ENCODE results near the gene SCUBE2. TPM values are rescaled to one million over a fixed set of nuclear protein-coding genes. Genes with fewer than 3 reads are reported as not detected.
"Not testable (repeated sequence)": the region's sequence is repeated elsewhere in the genome, so short reads cannot be mapped to it uniquely, and the experiment has no call there.

The SCUBE2 gene
- total and polyA plus RNA-seq, 3 experiments from 2014 or later: 0.47 TPM; not detected in 2

- no peak for DNase-seq
- Mint-ChIP-seq H3K9me3 (no peaks in the 10 kb centered on the region), H3K27ac (no peak overlapping the region), H3K4me3 (no peak overlapping the region), H3K36me3 (no peaks in the 10 kb centered on the region), H3K27me3 (peaks cover 7 to 19% of the 10 kb centered on the region in 2 donors), H3K4me1 (no peaks in the 10 kb centered on the region)
- Histone ChIP-seq H3K4me1 (ENCODE audit: insufficient read depth, low read length) (no peaks in the 10 kb centered on the region), H3K27me3 (ENCODE audit: insufficient read depth, low read length, poor library complexity, severe bottlenecking) (no peaks in the 10 kb centered on the region), H3K36me3 (ENCODE audit: insufficient read depth, low read length) (no peaks in the 10 kb centered on the region), H3K27ac (ENCODE audit: low read depth, low read length) (no peak overlapping the region), H3K9me3 (ENCODE audit: low read length) (no peaks in the 10 kb centered on the region), H3K4me3 (ENCODE audit: low read length) (no peak overlapping the region)
- POLR2A ChIA-PET: no interaction called here
- CTCF ChIA-PET: no interaction called here
Observed at GRCh38 chr11:8988329-8989234, 102.8 kb downstream of the SCUBE2 start.

GRCh38 chr11:8987446-8987845 lies 104.0 kb downstream of the SCUBE2 start:
- Histone ChIP-seq H3K9me3 (ENCODE audit: low read length) (no peaks in the 10 kb centered on the region), H3K27ac (ENCODE audit: low read depth, low read length) (no peak overlapping the region), H3K27me3 (ENCODE audit: insufficient read depth, low read length, poor library complexity, severe bottlenecking) (no peaks in the 10 kb centered on the region), H3K4me3 (ENCODE audit: low read length) (no peak overlapping the region), H3K36me3 (ENCODE audit: insufficient read depth, low read length) (no peaks in the 10 kb centered on the region), H3K4me1 (ENCODE audit: insufficient read depth, low read length) (no peaks in the 10 kb centered on the region)
- H3K27ac Mint-ChIP-seq: no peak overlapping the region
- H3K4me3 Mint-ChIP-seq: no peak overlapping the region
- H3K9me3 Mint-ChIP-seq: no peaks in the 10 kb centered on the region
- H3K36me3 Mint-ChIP-seq: no peaks in the 10 kb centered on the region
- ChIA-PET POLR2A (no interaction called here), CTCF (no interaction called here)
- peaks cover 3 to 19% of the 10 kb centered on the region in 2 donors for H3K27me3 Mint-ChIP-seq
- H3K4me1 Mint-ChIP-seq: no peaks in the 10 kb centered on the region
- DNase-seq: no peak

- DNase-seq; CTCF ChIA-PET; H3K27ac Mint-ChIP-seq; H3K4me1 ChIP-seq (ENCODE audit: insufficient read depth, low read length); H3K27ac ChIP-seq (ENCODE audit: low read depth, low read length); H3K4me3 Mint-ChIP-seq; H3K4me1 Mint-ChIP-seq; H3K36me3 ChIP-seq (ENCODE audit: insufficient read depth, low read length); H3K36me3 Mint-ChIP-seq; H3K27me3 ChIP-seq (ENCODE audit: insufficient read depth, low read length, poor library complexity, severe bottlenecking); H3K9me3 ChIP-seq (ENCODE audit: low read length); H3K9me3 Mint-ChIP-seq; H3K4me3 ChIP-seq (ENCODE audit: low read length); POLR2A ChIA-PET: not testable (repeated sequence)
- peaks cover 3 to 19% of the 10 kb centered on the region in 2 donors for H3K27me3 Mint-ChIP-seq
Observed at GRCh38 chr11:8986772-8987171, 104.6 kb downstream of the SCUBE2 start.

GRCh38 chr11:8985462-8985861 lies 105.9 kb downstream of the SCUBE2 start:
- Histone ChIP-seq H3K27me3 (ENCODE audit: insufficient read depth, low read length, poor library complexity, severe bottlenecking) (no peaks in the 10 kb centered on the region), H3K9me3 (ENCODE audit: low read length) (no peaks in the 10 kb centered on the region), H3K36me3 (ENCODE audit: insufficient read depth, low read length) (no peaks in the 10 kb centered on the region), H3K4me1 (ENCODE audit: insufficient read depth, low read length) (no peaks in the 10 kb centered on the region), H3K27ac (ENCODE audit: low read depth, low read length) (no peak overlapping the region), H3K4me3 (ENCODE audit: low read length) (no peak overlapping the region)
- peaks cover 3 to 14% of the 10 kb centered on the region in 2 donors for H3K27me3 Mint-ChIP-seq
- H3K4me1 Mint-ChIP-seq: no peaks in the 10 kb centered on the region
- no peak overlapping the region for H3K4me3 Mint-ChIP-seq
- no peaks in the 10 kb centered on the region for H3K9me3 Mint-ChIP-seq
- no peak for DNase-seq
- ChIA-PET CTCF (no interaction called here), POLR2A (no interaction called here)
- no peaks in the 10 kb centered on the region for H3K36me3 Mint-ChIP-seq
- no peak overlapping the region for H3K27ac Mint-ChIP-seq

- no peak overlapping the region for H3K27ac Mint-ChIP-seq
- peaks cover 0 to 9% of the 10 kb centered on the region in 2 donors for H3K27me3 Mint-ChIP-seq
- Histone ChIP-seq H3K4me1 (ENCODE audit: insufficient read depth, low read length) (no peaks in the 10 kb centered on the region), H3K9me3 (ENCODE audit: low read length) (no peaks in the 10 kb centered on the region), H3K36me3 (ENCODE audit: insufficient read depth, low read length) (no peaks in the 10 kb centered on the region), H3K4me3 (ENCODE audit: low read length) (no peak overlapping the region), H3K27ac (ENCODE audit: low read depth, low read length) (no peak overlapping the region), H3K27me3 (ENCODE audit: insufficient read depth, low read length, poor library complexity, severe bottlenecking) (no peaks in the 10 kb centered on the region)
- CTCF ChIA-PET: no interaction called here
- H3K36me3 Mint-ChIP-seq: no peaks in the 10 kb centered on the region
- POLR2A ChIA-PET: no interaction called here
- DNase-seq: no peak
- no peak overlapping the region for H3K4me3 Mint-ChIP-seq
- no peaks in the 10 kb centered on the region for H3K4me1 Mint-ChIP-seq
- no peaks in the 10 kb centered on the region for H3K9me3 Mint-ChIP-seq
Observed at GRCh38 chr11:8983552-8983951, 107.8 kb downstream of the SCUBE2 start.

GRCh38 chr11:8980485-8980884 lies 110.9 kb downstream of the SCUBE2 start:
- Mint-ChIP-seq H3K4me3 (no peak overlapping the region), H3K4me1 (no peaks in the 10 kb centered on the region), H3K27ac (no peak overlapping the region), H3K36me3 (no peaks in the 10 kb centered on the region), H3K27me3 (no peaks in the 10 kb centered on the region), H3K9me3 (no peaks in the 10 kb centered on the region)
- ChIA-PET CTCF (no interaction called here), POLR2A (no interaction called here)
- DNase-seq: no peak
- Histone ChIP-seq H3K9me3 (ENCODE audit: low read length) (no peaks in the 10 kb centered on the region), H3K27me3 (ENCODE audit: insufficient read depth, low read length, poor library complexity, severe bottlenecking) (no peaks in the 10 kb centered on the region), H3K4me1 (ENCODE audit: insufficient read depth, low read length) (no peaks in the 10 kb centered on the region), H3K36me3 (ENCODE audit: insufficient read depth, low read length) (no peaks in the 10 kb centered on the region), H3K27ac (ENCODE audit: low read depth, low read length) (no peak overlapping the region), H3K4me3 (ENCODE audit: low read length) (no peak overlapping the region)

- H3K4me3 ChIP-seq (ENCODE audit: low read length); H3K27me3 Mint-ChIP-seq; H3K27ac Mint-ChIP-seq; H3K27ac ChIP-seq (ENCODE audit: low read depth, low read length); POLR2A ChIA-PET; H3K36me3 ChIP-seq (ENCODE audit: insufficient read depth, low read length); H3K9me3 Mint-ChIP-seq; H3K4me1 ChIP-seq (ENCODE audit: insufficient read depth, low read length); H3K4me3 Mint-ChIP-seq; DNase-seq; H3K36me3 Mint-ChIP-seq; H3K4me1 Mint-ChIP-seq; CTCF ChIA-PET; H3K27me3 ChIP-seq (ENCODE audit: insufficient read depth, low read length, poor library complexity, severe bottlenecking); H3K9me3 ChIP-seq (ENCODE audit: low read length): not testable (repeated sequence)
Observed at GRCh38 chr11:8979365-8979764, 112.0 kb downstream of the SCUBE2 start.

- Histone ChIP-seq H3K27ac (ENCODE audit: low read depth, low read length) (no peak overlapping the region), H3K4me1 (ENCODE audit: insufficient read depth, low read length) (no peaks in the 10 kb centered on the region), H3K36me3 (ENCODE audit: insufficient read depth, low read length) (no peaks in the 10 kb centered on the region), H3K4me3 (ENCODE audit: low read length) (no peak overlapping the region), H3K9me3 (ENCODE audit: low read length) (no peaks in the 10 kb centered on the region), H3K27me3 (ENCODE audit: insufficient read depth, low read length, poor library complexity, severe bottlenecking) (no peaks in the 10 kb centered on the region)
- peak overlapping the region in 1 of 8 donors; percentile 17 for H3K27ac Mint-ChIP-seq
- H3K27me3 Mint-ChIP-seq: no peaks in the 10 kb centered on the region
- ChIA-PET CTCF (no interaction called here), POLR2A (interaction anchor here (0.6 kb wide), 1 partner anchor 8 kb away, joined by 3 read pairs; no protein-coding TSS in a partner anchor)
- H3K36me3 Mint-ChIP-seq: peaks cover 0 to 5% (median 0%) of the 10 kb centered on the region in 3 donors
- H3K9me3 Mint-ChIP-seq: no peaks in the 10 kb centered on the region
- no peaks in the 10 kb centered on the region for H3K4me1 Mint-ChIP-seq
- no peak for DNase-seq
- H3K4me3 Mint-ChIP-seq: no peak overlapping the region
Observed at GRCh38 chr11:8973121-8973520, 118.3 kb downstream of the SCUBE2 start.

All from CD8-positive, alpha-beta memory T cell (primary cell).